ENCODE results near the gene POU3F3.

Gene POU3F3

DNA sequence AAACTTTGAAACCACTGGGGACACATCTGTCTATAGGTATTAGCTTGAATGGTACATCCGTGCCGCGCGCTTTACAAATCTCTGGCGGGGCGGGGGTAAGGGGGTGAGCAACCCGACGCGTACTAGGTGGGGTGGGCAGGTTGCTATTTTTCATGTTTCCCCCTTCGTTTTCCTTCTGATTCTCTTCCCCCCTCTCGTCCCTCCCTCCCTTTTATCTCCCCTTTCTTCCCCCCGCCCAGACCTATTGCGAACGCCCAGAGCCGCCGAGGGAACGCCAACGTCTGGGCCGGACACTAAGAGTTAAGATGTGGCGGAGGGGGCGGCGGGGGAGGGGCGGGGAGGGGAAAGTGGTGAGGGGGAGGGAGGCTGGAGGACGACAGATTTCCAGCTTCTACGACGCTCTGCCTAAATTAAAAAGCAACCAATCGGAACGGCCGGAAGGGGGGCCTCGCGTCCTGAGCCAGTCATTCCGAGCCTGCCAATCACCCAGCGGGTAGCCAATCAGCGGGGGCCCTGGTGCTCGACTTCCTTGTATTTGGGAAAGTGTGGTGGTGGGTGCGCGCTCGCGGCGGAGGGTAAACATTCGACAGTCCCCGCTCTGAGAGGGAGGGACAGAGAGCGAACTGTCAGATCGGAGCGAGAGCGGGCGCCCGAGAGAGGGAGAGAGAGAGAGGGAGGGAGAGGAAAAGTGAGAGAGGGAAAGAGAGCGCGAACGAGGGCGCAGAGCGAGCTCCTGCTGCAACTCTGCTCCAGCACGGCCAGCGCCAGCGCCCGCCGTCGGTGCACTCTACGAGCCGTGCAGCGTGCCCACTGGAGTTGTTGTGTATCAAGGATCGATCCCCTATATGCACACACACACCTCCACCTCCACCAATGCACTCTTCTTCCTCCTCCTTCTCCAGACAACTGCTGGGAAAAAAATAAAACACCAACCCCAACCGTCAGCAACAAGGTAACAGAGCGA, at the start of gene POU3F3:
POU3F3 (plus strand) TSS at position 582 of the 964 bp plus-strand sequence. CDS start 1,396 bp downstream, outside the sequence.
- no peak for DNase-seq (ENCODE audit: low read depth in 1 of 2, low spot score in 1 of 2)

DNA sequence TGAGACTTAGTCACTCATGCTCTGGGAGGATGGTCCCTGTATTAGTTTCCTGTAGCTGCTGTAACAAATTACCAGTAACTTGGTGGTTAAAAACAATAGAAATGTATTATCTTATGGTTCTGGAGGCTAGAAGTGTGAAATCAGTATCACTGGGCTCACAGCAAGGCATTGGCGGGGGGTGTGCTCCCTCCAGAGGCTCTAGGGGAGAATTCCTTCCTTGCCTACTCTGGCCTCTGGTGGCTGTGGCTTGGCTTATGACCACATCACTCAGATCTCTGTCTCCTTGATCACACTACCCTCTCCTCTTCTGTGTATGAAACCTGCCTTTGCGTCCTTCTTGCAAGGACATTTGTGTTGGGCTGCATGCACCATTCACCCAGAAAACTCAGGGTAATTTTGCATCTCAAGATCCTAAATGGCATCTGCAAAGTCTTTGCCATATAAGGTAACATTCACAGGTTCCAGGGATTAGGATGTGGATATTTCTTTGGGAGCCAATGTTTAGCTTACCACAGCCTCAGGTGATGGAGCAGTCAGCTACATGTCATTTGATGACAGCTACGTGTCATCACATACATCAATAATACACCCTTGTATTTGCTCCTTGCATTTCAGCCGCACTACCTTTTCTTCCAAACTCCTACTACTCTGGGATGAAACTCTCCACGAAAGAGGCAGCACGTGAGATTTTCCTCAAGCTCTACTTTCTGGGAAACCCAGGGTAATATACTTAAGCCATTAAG, 49.6 kb upstream of the POU3F3 start:
- DNase-seq (ENCODE audit: low read depth in 1 of 2, low spot score in 1 of 2), result no peak

DNA sequence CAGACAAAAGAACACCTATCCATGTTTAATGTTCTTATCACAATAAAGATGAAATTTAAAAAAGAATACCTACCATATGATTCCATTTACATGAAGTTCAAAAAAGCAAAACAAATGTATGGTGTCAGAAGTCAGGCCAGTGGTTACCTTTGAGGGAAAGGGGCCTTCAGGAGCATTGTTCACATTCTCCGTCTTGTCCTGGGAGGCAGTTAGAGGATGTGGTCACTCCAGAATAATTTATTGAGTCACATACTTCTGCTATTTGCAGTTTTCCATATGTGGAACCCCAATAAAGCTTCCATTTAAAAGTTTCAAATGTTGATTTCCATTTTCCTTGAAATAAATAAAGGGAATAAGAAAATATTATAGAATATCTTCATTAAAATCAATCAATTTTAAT, 41.6 kb upstream of the POU3F3 start:
- DNase-seq (ENCODE audit: low read depth in 1 of 2, low spot score in 1 of 2), result no peak

DNA sequence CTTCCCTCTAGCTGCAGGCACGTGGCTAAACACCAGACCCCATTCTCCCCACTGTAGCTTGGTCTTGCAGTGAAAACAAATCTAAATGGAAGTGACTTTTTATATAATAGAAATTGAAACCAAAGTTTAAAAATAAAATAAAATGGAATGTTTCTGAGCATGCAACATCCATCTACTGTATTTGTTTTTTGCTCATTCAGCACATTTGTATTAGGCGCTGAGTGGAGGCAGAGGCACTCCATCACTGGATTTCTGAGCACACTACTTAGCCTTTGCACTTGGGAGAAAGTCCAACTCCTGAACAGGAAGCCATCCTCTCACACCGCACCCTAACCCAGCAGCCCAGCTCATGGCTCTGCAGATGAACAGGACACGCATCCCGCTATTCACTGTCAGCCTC, 37.8 kb upstream of the POU3F3 start:
- DNase-seq (ENCODE audit: low read depth in 1 of 2, low spot score in 1 of 2), result no peak

DNA sequence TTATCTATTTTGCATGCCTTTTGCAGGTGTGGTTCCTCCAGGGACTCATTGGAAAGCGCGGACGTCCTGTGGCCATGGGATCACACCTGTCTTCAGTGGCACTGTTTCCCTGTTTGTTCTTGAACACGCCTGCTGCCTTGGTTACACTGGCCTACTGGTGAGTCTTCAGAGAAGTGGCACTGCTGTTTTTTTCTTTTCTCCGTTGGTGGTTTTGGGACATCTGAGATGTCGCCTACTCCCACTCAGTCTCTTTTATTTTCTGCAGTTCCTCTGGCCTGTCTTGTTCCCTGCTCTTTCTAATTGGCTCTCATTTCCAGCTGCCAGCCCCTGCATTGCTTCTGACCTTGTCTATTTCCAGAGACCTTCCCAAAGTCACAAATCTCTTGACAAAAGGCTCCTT, 35.7 kb upstream of the POU3F3 start:
- no peak for DNase-seq (ENCODE audit: low read depth in 1 of 2, low spot score in 1 of 2)

DNA sequence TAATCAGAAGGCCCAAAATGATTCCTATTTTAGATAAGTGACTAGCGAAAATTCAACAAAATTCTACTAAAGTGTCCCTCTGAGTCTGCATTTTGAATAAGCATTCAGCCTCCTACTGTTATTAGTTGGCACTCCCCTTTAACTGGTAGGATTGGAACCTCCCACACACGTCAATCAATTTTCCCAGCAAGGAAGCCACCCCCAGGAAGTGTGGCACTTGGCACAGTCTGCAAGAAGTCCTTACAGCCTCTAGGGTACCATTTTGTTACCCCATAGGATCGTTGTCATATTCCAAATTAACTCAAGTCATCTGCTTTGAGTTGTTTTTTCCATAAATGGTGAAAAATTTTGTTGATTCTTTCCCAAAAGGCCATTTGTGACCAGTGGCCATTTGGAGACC, 33.8 kb upstream of the POU3F3 start:
- no peak for DNase-seq (ENCODE audit: low read depth in 1 of 2, low spot score in 1 of 2)

DNA sequence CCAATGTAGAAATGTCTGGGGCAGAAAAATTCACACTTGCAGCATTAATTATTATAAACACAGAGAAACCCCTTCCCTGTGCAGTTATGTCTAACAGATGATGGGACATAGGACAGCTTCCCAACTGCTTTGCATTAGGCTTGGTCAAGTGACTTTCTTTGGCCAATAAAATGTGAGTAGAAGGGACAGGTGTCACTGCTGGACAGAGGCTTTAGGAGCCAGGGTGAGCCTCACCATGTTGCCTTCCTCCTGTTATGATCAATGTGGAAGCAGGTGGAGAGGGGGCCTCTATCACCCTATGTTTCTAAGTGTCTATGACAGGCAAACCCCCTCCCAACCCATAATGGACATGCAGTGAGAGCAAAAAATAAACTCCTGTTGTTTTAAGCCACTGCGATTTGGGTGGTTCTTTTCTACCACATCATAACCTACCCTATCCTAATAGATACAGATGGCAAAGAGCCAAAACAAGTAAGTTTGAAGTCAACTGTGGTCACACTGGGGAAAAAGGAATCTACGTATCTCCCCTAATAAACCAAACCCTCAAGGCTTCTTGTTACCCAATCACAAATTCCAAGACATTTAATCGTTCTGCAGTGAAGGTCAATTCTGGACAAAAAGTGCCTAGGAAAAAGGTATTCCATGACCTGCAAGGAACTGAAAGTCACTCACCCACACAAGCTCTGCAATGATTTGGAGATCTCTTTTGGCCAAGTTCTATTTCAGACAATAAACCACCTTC, 28.6 kb upstream of the POU3F3 start:
- DNase-seq (ENCODE audit: low read depth in 1 of 2, low spot score in 1 of 2), result no peak

DNA sequence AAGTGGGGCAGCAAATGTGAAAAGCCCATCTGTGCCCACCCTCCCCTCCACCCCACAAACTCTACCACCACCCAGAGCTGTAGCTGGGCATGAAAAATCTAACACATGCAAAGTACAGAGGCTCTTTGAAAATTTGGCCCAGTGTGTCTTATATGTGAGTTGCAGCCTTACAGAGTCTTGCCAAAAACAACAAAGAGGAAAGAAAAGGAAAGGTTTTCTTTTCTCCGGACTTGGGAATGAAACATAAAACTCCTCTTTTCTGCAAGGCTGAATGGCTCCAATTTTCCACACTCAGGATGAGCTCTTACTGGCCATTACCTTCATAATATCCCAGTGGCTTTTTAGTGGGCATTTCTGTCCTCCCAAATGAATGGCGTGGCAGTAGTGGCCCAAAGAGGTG, 27.9 kb upstream of the POU3F3 start:
- no peak for DNase-seq (ENCODE audit: low read depth in 1 of 2, low spot score in 1 of 2)

DNA sequence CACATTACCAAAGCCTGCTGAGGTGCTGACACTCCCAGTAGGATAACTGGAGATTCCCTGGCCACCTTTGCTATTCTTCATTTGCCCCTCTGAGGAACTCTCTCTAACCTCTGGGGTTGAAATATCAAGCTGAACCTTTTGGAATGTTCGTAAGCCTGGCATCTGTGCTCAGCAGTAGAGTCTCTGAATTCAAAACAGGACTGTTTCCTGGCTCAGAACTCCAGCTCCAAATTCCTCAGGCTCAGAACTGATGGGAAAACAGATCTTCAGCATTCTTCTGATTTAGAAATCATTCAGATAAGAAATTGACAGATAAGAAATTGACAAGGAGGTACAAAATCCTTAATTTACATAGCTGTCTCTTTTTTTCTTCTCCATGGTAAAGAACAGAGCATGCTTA, 22.2 kb upstream of the POU3F3 start:
- DNase-seq (ENCODE audit: low read depth in 1 of 2, low spot score in 1 of 2), result no peak

DNA sequence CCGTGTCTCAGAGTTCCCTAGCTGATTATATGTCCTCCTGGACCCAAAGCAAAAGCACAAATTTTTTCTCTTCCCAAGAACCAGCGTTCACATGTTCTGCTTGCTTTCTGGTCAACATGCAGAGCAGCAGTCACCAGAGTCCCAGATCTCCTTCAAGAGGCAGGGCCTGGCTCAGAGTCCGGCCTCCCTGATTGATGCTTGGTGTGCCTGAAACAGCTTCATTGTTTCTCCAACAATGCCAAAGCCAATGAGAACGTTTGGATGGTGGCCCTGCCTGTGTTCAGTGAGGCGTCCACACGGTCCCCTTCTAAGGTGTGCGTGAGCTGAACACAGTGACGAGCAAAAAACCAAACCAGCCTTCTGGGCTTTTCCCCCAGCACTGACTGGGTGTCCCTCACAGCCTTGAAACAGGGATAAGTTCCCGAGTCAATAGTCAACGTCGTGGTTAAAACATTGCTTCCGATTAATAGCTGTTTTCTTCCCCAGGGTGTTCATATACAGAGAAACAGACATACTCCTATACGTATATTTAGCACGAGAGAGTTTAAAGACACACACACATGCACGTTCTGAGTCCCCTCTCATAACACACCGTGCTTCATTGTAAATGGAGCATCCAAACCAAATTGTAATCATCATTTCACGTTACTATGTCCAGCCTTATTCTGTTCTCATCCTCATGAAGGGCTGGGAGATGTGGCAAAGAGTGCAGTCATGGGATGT, 19.3 kb upstream of the POU3F3 start:
- no peak for DNase-seq (ENCODE audit: low read depth in 1 of 2, low spot score in 1 of 2)

DNA sequence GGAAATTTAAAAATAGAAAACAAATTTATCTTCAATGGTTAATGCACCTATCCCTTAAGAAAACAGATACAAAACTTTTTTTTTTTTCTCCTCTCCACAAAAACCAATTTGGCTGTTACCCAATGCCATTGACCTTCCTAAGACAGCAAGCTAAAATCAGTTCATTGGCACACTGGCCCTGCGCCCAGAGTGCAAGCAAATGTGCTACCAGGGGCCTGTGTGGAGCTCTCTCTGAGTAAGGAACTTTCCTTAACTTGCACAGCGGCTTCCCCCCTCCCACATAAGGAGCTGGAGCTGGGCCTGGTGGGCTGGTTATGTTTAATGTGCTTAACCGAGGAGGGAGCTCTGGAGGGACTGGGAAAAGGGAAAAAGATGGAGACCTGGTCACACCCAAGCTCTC, 17.6 kb upstream of the POU3F3 start:
- DNase-seq (ENCODE audit: low read depth in 1 of 2, low spot score in 1 of 2), result no peak

DNA sequence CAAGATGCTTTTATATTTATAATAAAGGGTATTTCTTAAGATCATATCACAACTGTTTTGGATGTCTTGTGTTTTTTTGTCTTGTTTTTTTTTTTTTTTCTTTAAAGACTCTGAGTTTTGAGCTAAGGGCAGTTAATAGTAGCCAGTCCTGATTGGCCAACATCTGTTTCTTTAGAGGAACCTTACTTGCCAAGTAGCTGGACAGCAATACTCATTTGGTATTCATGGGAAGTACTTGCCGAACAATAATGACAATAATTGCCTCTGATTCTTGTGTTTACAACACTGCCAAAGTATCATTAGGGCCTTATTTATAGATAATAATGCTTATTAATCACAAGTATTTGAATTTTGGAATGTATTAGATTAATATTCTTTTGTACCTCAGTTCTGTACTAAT, 17.1 kb upstream of the POU3F3 start:
- no peak for DNase-seq (ENCODE audit: low read depth in 1 of 2, low spot score in 1 of 2)

DNA sequence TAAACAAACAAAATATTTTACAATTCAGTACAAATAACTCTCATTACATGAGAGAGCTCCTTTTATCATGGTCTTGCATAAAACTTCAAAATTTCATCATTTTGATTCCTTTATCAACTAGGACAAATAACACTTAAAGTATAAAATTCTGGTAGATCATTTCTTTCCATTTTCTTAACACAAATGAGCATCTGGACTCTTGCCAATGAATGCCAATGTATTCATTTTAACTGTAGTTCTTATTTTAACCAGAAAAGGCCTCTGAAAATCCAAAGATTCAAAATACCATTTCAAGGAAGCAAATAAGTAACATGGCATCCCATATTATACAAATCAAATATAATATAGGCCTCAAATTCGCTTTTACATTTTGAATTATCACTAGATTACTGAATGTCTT, 13.8 kb upstream of the POU3F3 start:
- DNase-seq (ENCODE audit: low read depth in 1 of 2, low spot score in 1 of 2), result no peak

DNA sequence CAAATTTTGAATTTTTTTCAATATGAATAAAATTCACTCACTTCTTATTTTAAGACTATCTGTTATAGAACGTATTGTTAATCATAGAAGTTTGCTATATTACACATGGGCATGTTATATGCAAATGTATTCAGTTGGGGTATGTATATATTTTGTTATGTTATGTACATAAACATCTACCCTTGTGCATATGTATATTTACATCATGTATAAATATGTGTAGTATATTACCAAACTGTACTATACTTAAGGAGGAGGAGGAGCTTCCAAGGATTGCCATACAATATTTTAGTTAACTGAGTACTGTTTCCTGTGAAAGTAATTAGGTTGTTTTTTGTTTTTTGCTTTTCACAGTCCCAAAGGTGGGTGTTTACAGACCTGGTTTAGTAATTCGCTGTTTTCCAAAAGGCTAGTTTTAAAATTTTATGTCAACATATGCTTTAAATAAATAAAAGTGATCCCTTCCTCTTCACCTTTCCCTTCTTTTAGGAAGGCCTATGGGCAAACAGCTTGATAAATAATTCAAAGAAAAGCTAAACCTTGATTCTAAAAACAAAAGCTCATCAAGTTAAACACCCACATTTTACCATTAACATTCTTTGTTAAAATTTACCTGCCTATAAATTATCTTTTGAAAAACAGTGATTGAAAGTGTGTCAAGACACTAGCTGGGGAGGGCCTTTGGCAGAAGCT, 12.9 kb upstream of the POU3F3 start:
- DNase-seq (ENCODE audit: low read depth in 1 of 2, low spot score in 1 of 2), result no peak

DNA sequence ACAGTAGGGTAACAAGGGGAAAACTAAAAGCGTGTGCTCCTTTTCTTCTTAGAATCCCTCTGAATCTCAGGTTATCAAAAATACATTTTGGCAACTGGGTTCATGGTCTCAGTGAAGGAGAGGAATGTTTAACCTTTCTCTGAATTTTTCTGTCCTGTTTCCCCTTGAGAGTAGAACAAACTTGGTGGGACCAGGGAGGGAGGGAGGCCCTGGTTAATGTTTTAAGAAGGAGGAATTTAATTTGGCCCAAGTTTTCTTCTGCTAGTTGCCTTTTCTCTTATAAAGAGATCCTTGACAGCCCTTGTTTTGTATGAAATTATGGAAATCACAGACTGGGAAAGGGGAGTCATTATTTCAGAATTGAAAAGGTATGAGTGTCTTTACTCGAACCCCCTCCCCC, 12.2 kb upstream of the POU3F3 start:
- no peak for DNase-seq (ENCODE audit: low read depth in 1 of 2, low spot score in 1 of 2)

DNA sequence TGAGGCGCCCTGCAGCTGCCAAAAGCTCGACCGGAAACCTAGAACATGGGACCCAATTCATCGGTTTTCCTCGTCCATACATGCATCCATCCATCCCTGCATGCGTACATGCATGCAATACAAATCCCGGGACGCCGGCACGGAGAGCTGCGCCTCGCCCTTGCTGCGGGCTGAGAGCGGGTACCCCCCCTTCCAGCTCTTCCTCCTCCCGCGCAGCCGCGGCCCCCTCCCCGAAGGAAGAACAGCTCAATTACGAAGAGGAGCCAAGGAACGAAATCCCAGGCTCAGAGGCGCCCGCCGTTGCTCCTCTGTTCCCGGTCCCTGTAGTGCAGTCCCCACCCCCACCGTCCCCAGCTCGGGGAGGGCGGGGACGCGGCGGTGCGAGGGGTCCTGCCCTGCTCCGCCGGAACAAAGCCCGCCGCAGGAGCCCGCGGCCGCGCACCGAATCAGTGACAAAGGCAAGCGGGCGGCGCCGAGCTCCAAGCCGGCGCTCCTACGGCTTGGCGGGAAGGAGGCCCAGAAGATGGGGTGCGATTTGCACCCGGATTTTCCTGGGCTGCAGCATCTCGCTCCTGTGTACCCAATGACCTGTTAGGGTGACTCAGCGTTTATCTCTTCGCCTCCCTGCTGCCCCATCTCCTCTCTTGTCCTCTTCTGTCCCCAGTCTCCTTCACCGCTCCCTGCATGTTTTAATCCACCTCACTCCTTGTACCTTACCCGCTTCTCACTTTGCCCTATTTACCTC, 8.9 kb upstream of the POU3F3 start:
- DNase-seq (ENCODE audit: low read depth in 1 of 2, low spot score in 1 of 2), result no peak

DNA sequence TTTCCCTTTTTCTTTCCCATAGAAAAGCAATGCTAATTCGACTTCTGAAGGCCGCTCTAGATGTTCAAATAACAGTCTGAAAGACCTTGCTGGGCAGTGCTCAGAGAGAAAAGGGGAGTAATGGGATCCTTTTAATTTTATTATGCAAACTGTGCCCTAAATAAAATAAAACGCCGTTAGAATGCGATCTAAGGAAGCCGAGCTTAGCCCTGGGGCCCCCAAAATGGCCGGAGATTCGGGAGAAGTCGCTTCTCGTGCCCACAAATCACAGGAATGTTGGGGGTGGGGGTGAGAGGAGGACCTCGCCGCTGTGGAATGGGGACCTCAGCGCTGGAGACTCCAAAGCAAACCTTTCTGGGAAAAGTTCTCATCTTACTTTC, 8.4 kb upstream of the POU3F3 start:
- DNase-seq (ENCODE audit: low read depth in 1 of 2, low spot score in 1 of 2), result no peak

DNA sequence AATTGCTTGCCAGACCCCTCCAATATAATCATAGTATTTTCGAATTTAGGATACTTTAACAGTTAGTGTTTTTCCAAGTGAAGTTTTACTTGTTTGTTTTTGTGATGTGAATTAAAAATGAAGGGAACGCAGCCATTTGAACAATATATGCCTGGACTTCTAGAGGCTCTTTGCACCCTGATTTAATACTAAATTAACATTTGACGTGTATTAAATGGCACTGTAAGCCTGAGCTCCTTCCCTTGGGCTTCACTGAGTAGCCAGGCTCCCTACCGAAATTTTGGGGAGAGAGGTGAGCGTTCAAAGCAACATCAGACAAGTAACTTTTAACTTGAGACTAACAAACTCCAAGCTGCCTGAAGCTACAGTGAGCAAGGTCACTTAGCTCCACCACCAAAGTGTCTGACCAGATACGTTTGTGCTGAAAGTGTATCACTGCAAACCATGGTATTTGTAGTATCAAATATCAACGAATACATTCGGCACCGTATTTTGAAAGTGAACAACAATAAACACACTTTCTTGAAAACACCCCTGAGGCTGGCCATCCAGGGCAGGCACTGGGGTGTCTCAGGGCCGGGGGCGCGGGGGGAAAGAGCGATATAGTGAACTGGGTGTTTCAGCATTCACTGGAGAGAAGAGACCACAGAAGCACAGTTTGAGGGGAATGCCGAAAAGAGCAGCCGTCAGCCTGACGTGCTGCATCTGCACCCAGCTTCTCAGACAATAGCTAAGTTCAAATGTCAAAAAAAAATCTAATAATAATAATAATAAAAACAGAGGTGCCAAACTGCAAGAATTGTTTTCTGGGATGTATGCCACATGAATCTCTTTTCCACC, 7.7 kb upstream of the POU3F3 start:
- no peak for DNase-seq (ENCODE audit: low read depth in 1 of 2, low spot score in 1 of 2)
